Ovary (tissue), 9 donors: ENCODE results near the gene PBXIP1. TPM values are rescaled to one million over a fixed set of nuclear protein-coding genes. Genes with fewer than 3 reads are reported as not detected.

Source experiments
- DNase-seq, 5 donors: peaks; one replicate each; pipeline ENCODE4 v3.0.0-alpha.2; 2019 to 2020
- H3K27ac ChIP-seq, 2 donors: fragments of 200-600 bp; one replicate each; pipeline versions ENCODE4 v1.5.1 to v1.8.0; 2019 to 2022
- H3K27me3 ChIP-seq: fragments of 200-600 bp; one replicate; pipeline ENCODE4 v1.8.0; 2022
- H3K36me3 ChIP-seq: fragments of 200-600 bp; sonication (generic); one replicate; pipeline ENCODE4 v1.5.1; 2019
- H3K4me1 ChIP-seq: one replicate; pipeline ENCODE4 v1.8.1; 2013; ENCODE audit warnings: mild to moderate bottlenecking, moderate library complexity; ENCODE audit not compliant: insufficient read depth
- H3K4me3 ChIP-seq: fragments of 200-600 bp; sonication (generic); one replicate; pipeline ENCODE4 v1.5.1; 2017
- H3K9me3 ChIP-seq, 2 donors: fragments of 200-600 bp in 1 of 2; sonication (generic) in 1 of 2; one replicate each; pipeline versions ENCODE4 v1.5.1 to v1.8.1; 2013 to 2019; ENCODE audit warnings: mild to moderate bottlenecking in 1 of 2, moderate library complexity in 1 of 2
- CTCF ChIP-seq, 3 donors: fragments of 450-650 bp in 2 of 3; fragments of 200-600 bp in 1 of 3; IDR thresholded peaks; one replicate each; pipeline versions ENCODE4 v1.5.1 to v1.8.0; 2016 to 2022; ENCODE audit warnings: antibody characterized with exemption in 3 of 3, mild to moderate bottlenecking in 1 of 3
- EP300 ChIP-seq: sonication (generic); formaldehyde crosslinking; IDR thresholded peaks from one replicate; pipeline ENCODE4 v1.6.1; 2017; ENCODE audit warnings: antibody characterized with exemption
- POLR2A ChIP-seq: fragments of 450-650 bp; IDR thresholded peaks from one replicate; pipeline ENCODE4 v1.6.1; 2017; ENCODE audit warnings: antibody characterized with exemption, mild to moderate bottlenecking, moderate library complexity
- WGBS, 3 donors: extraction: QIAGEN DNeasy Blood & Tissue Kit in 1 of 3; methylation state at CpG; one replicate each; pipeline versions ENCODE4 v1.1.5 to v1.1.7; 2013 to 2017; 5-methylcytosine and 5-hydroxymethylcytosine counted together
- intact Hi-C, 4 donors: fragments of 100-400 bp; cut with DNase I; formaldehyde crosslinking; loops; one replicate each; pipeline versions ENCODE4 v1.11.0 to v1.15.1; 2022 to 2023
- polyA plus RNA-seq, 2 donors: library from polyadenylated mRNA; stranded (reverse); fragments of 200-250 nt in 1 of 2; fragments of 350-450 nt in 1 of 2; fragmentation: Illumina TruSeq in 1 of 2; extraction: RNeasy Lipid Tissue Mini Kit (QIAGEN cat#74804) in 1 of 2; gene quantifications; one replicate each; pipeline ENCODE4 v1.2.3, GENCODE V29; 2013 to 2014
- total RNA-seq, 7 donors: library from RNA; depleted of rRNA in 2 of 7; stranded (reverse); fragments of >200 nt in 2 of 7; fragmentation: NEBNext Ultra II Directional in 3 of 7; extraction: Animal tissue kit (Norgen Biotek cat#: 25700) in 3 of 7; gene quantifications; one replicate each; pipeline versions ENCODE4 v1.1.0 to v1.2.4, GENCODE V29; 2016 to 2023
- donor health status: DM: no; HTN: no; CAD: no; lungs with moderate emphysema.
- donor health status: DM: no; HTN: no; CAD: no.
- donor health status: Bipolar disorder and iron deficiency.
- donor health status: DM: yes; HTN: yes; CAD: no.
- donor health status: DM: no; HTN: no; CAD: no.
- donor health status: DM: yes; HTN: yes; CAD: no.

Gene PBXIP1
- total and polyA plus RNA-seq, 9 donors = 78.7 to 170 (median 120) TPM

- intact Hi-C loops = loop anchor here in 2 of 4 donors (5.0 kb wide), 2 partner anchors 42 to 47 kb away; partner anchors contain the start of genes PBXIP1 (in 1 of the 2) and PYGO2 (in 1 of the 2)
- Histone ChIP-seq H3K36me3 (no peaks in the 10 kb centered on the region), H3K27ac (peak overlapping the region; percentile 90 to 96), H3K4me3 (peak overlapping the region; percentile 82), H3K27me3 (no peaks in the 10 kb centered on the region), H3K4me1 (peaks cover 11% of the 10 kb centered on the region), H3K9me3 (no peaks in the 10 kb centered on the region)
- WGBS, 3 donors = 0 to 3% (median 2%) methylated on average over 29 to 34 of the region's 34 CpGs
- DNase-seq = peak; percentile 76 to 81 (median 79)
- TF ChIP-seq EP300 (no peak), POLR2A (peak; percentile 2), CTCF (IDR thresholded peaks at IDR 0.05) (no peak)
Observed at GRCh38 chr1:155003766-155004351, 48.0 kb upstream of the PBXIP1 start.

- Histone ChIP-seq H3K4me1 (peaks cover 11% of the 10 kb centered on the region), H3K9me3 (no peaks in the 10 kb centered on the region), H3K36me3 (no peaks in the 10 kb centered on the region), H3K27me3 (no peaks in the 10 kb centered on the region), H3K27ac (peak overlapping the region; percentile 90 to 96), H3K4me3 (peak overlapping the region; percentile 82)
- intact Hi-C loops = loop anchor here in 2 of 4 donors (5.0 kb wide), 2 partner anchors 41 to 46 kb away; partner anchors contain the start of genes PBXIP1 (in 1 of the 2) and PYGO2 (in 1 of the 2)
- WGBS, 3 donors = 0 to 1% (median 0%) methylated on average over 34 to 37 of the region's 37 CpGs
- TF ChIP-seq CTCF (IDR thresholded peaks at IDR 0.05) = no peak
- no peak for TF ChIP-seq EP300
- peak; percentile 56 to 80 (median 69) for DNase-seq
Observed at GRCh38 chr1:155003227-155003765, 47.4 kb upstream of the PBXIP1 start.

- DNase-seq = peak; percentile 56 to 74 (median 66)
- Histone ChIP-seq H3K4me1 (peaks cover 11% of the 10 kb centered on the region), H3K27ac (peak within 1 kb of the TSS; percentile 94 to 96), H3K36me3 (no peaks in the 10 kb centered on the region), H3K4me3 (peak within 1 kb of the TSS; percentile 82), H3K27me3 (no peaks in the 10 kb centered on the region), H3K9me3 (no peaks in the 10 kb centered on the region)
- TF ChIP-seq EP300 = no peak
- TF ChIP-seq POLR2A = peak; percentile 10
- no peak for TF ChIP-seq CTCF (IDR thresholded peaks at IDR 0.05)
- intact Hi-C loops = loop anchor here in 2 of 4 donors (5.0 kb wide), 2 partner anchors 40 to 45 kb away; partner anchors contain the start of genes PBXIP1 (in 1 of the 2) and PYGO2 (in 1 of the 2)
- WGBS, 3 donors = 0% methylated on average over 28 to 34 of the region's 35 CpGs
Observed at GRCh38 chr1:155002464-155003226, 46.7 kb upstream of the PBXIP1 start, which contains the start of gene ZBTB7B. ZBTB7B (plus strand) TSS chr1:155002802; CDS start chr1:155014661, 11,859 bp downstream.
